Natural killer cell (primary cell): ENCODE measurements around the gene KRT82. TPM values are rescaled to one million over a fixed set of nuclear protein-coding genes. Genes with fewer than 3 reads are reported as not detected.

Experiments used
- ATAC-seq, 3 donors: fragments of 150-1000 bp in 2 of 3; fragments of 200-7000 bp in 1 of 3; cut with Tn5 transposase; 1 replicate in 1 of 3; 2 replicates in 2 of 3; pipeline ENCODE4 v1.10.0; 2021; ENCODE audit warnings: mild to moderate bottlenecking in 2 of 3, moderate library complexity in 2 of 3
- DNase-seq, 2 donors: peaks; one replicate each; pipeline versions ENCODE4 v3.0.0 to v3.0.0-alpha.2; 2013 to 2021; ENCODE audit warnings: mixed read lengths in 1 of 2
- H3K27ac ChIP-seq: one replicate; pipeline ENCODE4 v1.5.1; 2013; ENCODE audit warnings: mild to moderate bottlenecking, low read length
- H3K27me3 ChIP-seq: one replicate; pipeline ENCODE4 v1.6.1; 2013; ENCODE audit warnings: low read length; ENCODE audit not compliant: control insufficient read depth, insufficient read depth
- H3K36me3 ChIP-seq: one replicate; pipeline ENCODE4 v1.6.1; 2013; ENCODE audit warnings: low read length; ENCODE audit not compliant: control insufficient read depth, insufficient read depth
- H3K4me1 ChIP-seq: one replicate; pipeline ENCODE4 v1.6.1; 2013; ENCODE audit warnings: low read length; ENCODE audit not compliant: control insufficient read depth, insufficient read depth
- H3K4me3 ChIP-seq: one replicate; pipeline ENCODE4 v1.5.1; 2013; ENCODE audit warnings: low read length
- H3K9me3 ChIP-seq: one replicate; pipeline ENCODE4 v1.6.1; 2013; ENCODE audit warnings: low read length; ENCODE audit not compliant: control insufficient read depth, insufficient read depth
- H3K27ac Mint-ChIP-seq, 2 donors: one replicate each; pipeline ENCODE4 v1.8.0; 2022; ENCODE audit warnings: mild to moderate bottlenecking in 2 of 2, mixed read lengths in 2 of 2, moderate library complexity in 1 of 2
- H3K27me3 Mint-ChIP-seq, 2 donors: one replicate each; pipeline ENCODE4 v1.8.0; 2022; ENCODE audit warnings: low read depth in 2 of 2, mixed read lengths in 2 of 2
- H3K36me3 Mint-ChIP-seq: one replicate; pipeline ENCODE4 v1.8.0; 2022; ENCODE audit warnings: mixed read lengths
- H3K4me1 Mint-ChIP-seq, 2 donors: one replicate each; pipeline ENCODE4 v1.8.0; 2022; ENCODE audit warnings: mixed read lengths in 2 of 2
- H3K4me3 Mint-ChIP-seq: one replicate; pipeline ENCODE4 v1.8.0; 2022; ENCODE audit warnings: mild to moderate bottlenecking, moderate library complexity, mixed read lengths
- H3K9me3 Mint-ChIP-seq, 2 donors: one replicate each; pipeline ENCODE4 v1.8.0; 2022; ENCODE audit warnings: mixed read lengths in 2 of 2
- WGBS: methylation state at CpG from one replicate; pipeline ENCODE4 v1.1.7; 2013; ENCODE audit warnings: missing lambda C conversion rate; ENCODE audit not compliant: insufficient coverage; 5-methylcytosine and 5-hydroxymethylcytosine counted together
- intact Hi-C: fragments of 100-400 bp; cut with micrococcal nuclease; formaldehyde crosslinking; loops from one replicate; pipeline ENCODE4 v1.14.2; 2022
- total RNA-seq, 4 donors: library from RNA; stranded (reverse); fragments of 120-200 nt in 1 of 4; gene quantifications; one replicate each; pipeline versions ENCODE4 v1.2.3 to v1.2.4, GENCODE V29; 2013 to 2022
- TF ChIP-seq, protein P1 (sequence below): fragments of 200-600 bp; IDR thresholded peaks from one replicate; pipeline ENCODE4 v1.8.0; 2022; ENCODE audit warnings: antibody characterized with exemption

KRT82 gene
- total RNA-seq, 3 donors from 2014 or later (not counting 1 experiment from before 2014, with no cell fraction given), result not detected

DNA sequence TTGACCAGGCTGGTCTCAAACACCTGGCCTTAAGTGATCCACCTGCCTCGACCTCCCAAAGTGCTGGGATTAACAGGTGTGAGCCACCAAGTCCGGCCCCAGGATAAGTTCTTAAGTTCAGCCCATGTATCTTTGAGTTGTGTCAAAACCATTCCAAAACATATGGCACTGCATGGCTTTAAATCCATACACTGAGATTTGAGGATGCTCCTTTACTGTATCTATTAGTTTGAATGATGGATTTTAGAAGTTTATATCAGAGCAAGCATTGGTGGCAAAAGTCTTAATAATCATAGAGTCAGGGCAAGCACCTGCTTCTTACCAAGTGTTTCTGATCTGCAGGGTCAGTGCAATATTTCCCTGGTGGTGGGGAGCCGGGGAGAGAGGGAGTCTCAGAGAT is 39.7 kb upstream of the KRT82 start:
- no peaks in the 10 kb centered on the region for H3K36me3 Mint-ChIP-seq
- H3K27ac Mint-ChIP-seq, result peak overlapping the region in 1 of 2 donors; percentile 32
- WGBS, result 53% methylated on average over 3 of the region's 3 CpGs
- H3K27me3 ChIP-seq, result peaks cover 3% of the 10 kb centered on the region
- H3K9me3 Mint-ChIP-seq, result no peaks in the 10 kb centered on the region
- ATAC-seq (no peak), DNase-seq (no peak)
- TF ChIP-seq, protein P1, sequence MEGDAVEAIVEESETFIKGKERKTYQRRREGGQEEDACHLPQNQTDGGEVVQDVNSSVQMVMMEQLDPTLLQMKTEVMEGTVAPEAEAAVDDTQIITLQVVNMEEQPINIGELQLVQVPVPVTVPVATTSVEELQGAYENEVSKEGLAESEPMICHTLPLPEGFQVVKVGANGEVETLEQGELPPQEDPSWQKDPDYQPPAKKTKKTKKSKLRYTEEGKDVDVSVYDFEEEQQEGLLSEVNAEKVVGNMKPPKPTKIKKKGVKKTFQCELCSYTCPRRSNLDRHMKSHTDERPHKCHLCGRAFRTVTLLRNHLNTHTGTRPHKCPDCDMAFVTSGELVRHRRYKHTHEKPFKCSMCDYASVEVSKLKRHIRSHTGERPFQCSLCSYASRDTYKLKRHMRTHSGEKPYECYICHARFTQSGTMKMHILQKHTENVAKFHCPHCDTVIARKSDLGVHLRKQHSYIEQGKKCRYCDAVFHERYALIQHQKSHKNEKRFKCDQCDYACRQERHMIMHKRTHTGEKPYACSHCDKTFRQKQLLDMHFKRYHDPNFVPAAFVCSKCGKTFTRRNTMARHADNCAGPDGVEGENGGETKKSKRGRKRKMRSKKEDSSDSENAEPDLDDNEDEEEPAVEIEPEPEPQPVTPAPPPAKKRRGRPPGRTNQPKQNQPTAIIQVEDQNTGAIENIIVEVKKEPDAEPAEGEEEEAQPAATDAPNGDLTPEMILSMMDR, result no peak
- no peak overlapping the region for H3K27ac ChIP-seq
- H3K36me3 ChIP-seq, result no peaks in the 10 kb centered on the region
- H3K4me3 Mint-ChIP-seq, result no peak overlapping the region
- H3K4me1 Mint-ChIP-seq, result peaks cover 11 to 24% of the 10 kb centered on the region in 2 donors
- no peaks in the 10 kb centered on the region for H3K4me1 ChIP-seq
- peaks cover 24 to 29% of the 10 kb centered on the region in 2 donors for H3K27me3 Mint-ChIP-seq
- intact Hi-C loops, result no loop called here
- no peaks in the 10 kb centered on the region for H3K9me3 ChIP-seq
- H3K4me3 ChIP-seq, result no peak overlapping the region

GRCh38 chr12:52444647-52445595 is 38.8 kb upstream of the KRT82 start:
- Histone ChIP-seq H3K36me3 (no peaks in the 10 kb centered on the region), H3K4me3 (no peak overlapping the region), H3K9me3 (no peaks in the 10 kb centered on the region), H3K4me1 (no peaks in the 10 kb centered on the region), H3K27ac (no peak overlapping the region), H3K27me3 (peaks cover 3% of the 10 kb centered on the region)
- Mint-ChIP-seq H3K4me3 (no peak overlapping the region), H3K4me1 (peaks cover 11 to 24% of the 10 kb centered on the region in 2 donors), H3K9me3 (no peaks in the 10 kb centered on the region), H3K36me3 (no peaks in the 10 kb centered on the region), H3K27me3 (peaks cover 24 to 26% of the 10 kb centered on the region in 2 donors), H3K27ac (no peak overlapping the region)
- 85% methylated on average over 7 of the region's 10 CpGs for whole genome bisulfite sequencing
- ATAC-seq, result no peak
- DNase-seq, result no peak
- TF ChIP-seq, protein P1, result no peak
- intact Hi-C loops, result no loop called here

DNA sequence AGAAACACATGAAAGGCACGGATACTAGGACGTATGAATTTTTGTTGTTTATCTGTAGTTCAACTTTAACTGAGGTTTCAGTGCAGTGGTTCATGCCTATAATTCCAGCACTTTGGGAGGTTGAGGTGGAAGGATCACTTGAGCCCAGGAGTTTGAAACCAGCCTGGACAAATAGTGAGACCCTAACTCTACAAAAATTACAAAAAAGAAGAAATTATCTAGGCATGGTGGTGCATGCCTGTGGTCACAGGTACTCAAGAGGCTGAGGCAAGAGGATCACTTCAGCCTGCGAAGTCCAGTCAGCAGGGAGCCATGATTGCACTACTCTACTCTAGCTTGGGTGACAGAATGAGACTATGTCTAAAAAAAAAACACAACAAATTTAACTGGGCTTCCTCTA is 37.8 kb upstream of the KRT82 start:
- H3K4me1 Mint-ChIP-seq, result peaks cover 11 to 24% of the 10 kb centered on the region in 2 donors
- no peak overlapping the region for H3K4me3 ChIP-seq
- intact Hi-C loops, result no loop called here
- no peaks in the 10 kb centered on the region for H3K9me3 Mint-ChIP-seq
- no peaks in the 10 kb centered on the region for H3K4me1 ChIP-seq
- 94% methylated on average over 3 of the region's 3 CpGs for WGBS
- TF ChIP-seq, protein P1, result no peak
- H3K4me3 Mint-ChIP-seq, result no peak overlapping the region
- H3K27me3 ChIP-seq, result peaks cover 3% of the 10 kb centered on the region
- H3K27ac Mint-ChIP-seq, result no peak overlapping the region
- H3K27ac ChIP-seq, result no peak overlapping the region
- peaks cover 22 to 25% of the 10 kb centered on the region in 2 donors for H3K27me3 Mint-ChIP-seq
- DNase-seq, result no peak
- no peaks in the 10 kb centered on the region for H3K36me3 Mint-ChIP-seq
- ATAC-seq, result no peak
- H3K9me3 ChIP-seq, result no peaks in the 10 kb centered on the region
- H3K36me3 ChIP-seq, result no peaks in the 10 kb centered on the region
